Activated CD8-positive, alpha-beta memory T cell treated with anti-CD3 and anti-CD28 coated beads, Interleukin-2, amount 50 U/mL, for 1 hour (primary cell): Measurements from ENCODE around the gene TSHZ2.
"Not testable (repeated sequence)": the region's sequence is repeated elsewhere in the genome, so short reads cannot be mapped to it uniquely, and the experiment has no call there.

Experiments used
- DNase-seq: peaks from one replicate; pipeline ENCODE4 v3.0.0-alpha.2; 2020; ENCODE audit errors: extremely low read depth

Gene TSHZ2

DNA sequence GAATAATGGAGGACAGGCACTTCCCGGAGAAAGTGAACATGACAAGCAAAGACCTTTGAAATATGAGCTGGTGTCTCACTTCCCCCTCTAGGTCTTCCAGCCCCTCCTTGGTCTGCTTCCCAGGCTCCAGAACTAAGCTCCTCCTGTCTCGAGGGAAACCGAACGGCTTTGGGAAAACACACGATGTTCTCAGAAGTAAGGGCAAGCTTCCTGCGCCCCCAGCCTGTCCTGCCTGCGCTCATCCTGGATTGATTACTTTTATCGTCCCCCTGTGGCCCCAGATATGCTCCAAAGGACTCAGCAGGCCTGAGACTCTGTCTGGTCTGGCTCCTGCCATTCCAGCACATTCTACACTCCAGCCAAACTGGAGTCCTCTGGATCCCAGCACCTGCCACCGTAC is 538.1 kb downstream of the TSHZ2 start:
- no peak for DNase-seq

DNA sequence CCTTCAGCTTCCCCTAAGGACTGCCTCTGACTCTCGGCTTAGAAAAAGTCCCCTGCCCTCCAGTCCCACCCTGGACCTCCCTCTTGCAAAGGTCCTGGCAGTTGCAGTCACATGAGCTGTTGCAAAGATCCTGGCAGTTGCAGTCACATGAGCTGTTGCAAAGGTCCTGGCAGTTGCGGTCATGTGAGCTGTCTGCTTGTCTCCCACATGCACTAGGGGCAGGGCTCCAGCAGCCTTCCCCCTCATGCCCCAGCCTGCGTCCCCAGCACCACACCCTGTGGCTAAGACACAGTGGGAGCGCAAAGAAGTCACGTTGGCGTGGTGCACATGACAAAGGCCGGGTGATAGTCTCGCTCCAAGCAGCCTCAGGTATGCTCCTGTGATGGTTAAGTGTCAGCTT is 538.5 kb downstream of the TSHZ2 start:
- no peak for DNase-seq

DNA sequence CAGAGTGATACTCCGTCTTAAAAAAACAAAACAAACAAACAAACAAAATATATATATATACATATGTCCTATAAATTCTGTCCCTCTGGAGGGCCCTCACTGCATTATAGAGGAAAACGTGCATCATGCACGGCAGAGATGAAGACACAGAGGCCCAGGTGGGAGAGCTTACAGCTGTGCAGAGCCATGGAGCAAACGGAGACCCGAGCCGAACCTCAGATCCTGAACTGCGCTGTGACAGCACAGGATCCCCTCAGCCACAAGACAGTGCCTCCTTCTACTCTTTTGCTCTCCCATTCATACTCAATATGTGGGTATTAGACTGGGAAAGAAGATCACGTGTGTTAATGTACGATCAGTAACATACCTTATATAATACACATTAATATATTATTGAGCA is 539.9 kb downstream of the TSHZ2 start:
- no peak for DNase-seq

DNA sequence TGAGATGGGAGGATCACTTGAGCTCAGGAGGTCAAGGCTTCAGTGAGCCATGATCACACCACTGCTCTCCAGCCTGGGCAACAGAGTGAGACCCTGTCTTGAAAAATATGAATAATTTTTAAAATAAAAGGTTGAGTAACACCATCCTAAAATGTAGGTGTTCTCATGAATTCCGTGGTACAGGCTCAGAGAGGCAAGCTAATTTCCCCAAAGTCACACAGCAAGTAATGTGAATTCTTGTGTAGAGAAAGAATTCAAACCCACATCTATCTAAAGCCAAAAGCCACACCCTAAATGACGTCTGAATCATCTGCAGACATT is 541.0 kb downstream of the TSHZ2 start:
- DNase-seq: no peak

DNA sequence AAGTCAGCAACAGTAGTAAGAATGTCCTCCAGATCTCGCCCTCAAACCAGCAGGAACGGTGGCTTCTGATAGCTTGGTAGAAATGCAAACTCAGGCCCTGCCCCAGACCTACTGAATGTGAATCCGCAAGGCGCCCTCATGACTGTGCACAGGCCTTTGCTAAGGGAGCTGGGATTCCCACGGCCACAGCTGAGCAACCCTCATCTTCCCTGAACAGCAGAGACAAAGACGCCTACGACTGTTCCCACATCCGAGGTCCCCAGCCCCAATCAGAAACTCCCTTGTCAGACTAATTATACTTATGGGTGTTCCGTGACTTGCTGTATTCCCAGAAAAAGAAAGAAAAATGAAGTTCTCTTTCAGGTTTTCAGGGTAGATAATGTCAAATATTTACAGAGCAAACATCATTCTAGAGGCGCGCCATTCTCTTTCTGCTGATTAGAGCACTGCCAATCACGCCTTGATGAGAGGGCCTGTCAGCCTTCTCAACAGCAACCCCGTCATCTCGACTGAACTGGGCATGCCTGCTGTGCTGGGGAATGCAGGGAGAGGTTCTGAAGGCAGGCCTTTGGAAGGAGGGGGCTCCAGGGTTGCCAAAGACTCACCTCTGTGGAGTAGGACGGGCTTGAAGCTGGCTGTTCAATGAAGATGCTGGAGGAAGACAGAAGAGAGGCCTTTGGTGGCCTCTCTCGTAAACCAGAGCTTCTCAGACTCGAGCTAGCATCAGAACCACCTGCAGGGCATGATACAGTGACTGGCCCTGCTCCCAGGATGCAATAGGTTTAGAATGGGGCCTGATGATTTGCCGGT is 541.5 kb downstream of the TSHZ2 start:
- DNase-seq: no peak

DNA sequence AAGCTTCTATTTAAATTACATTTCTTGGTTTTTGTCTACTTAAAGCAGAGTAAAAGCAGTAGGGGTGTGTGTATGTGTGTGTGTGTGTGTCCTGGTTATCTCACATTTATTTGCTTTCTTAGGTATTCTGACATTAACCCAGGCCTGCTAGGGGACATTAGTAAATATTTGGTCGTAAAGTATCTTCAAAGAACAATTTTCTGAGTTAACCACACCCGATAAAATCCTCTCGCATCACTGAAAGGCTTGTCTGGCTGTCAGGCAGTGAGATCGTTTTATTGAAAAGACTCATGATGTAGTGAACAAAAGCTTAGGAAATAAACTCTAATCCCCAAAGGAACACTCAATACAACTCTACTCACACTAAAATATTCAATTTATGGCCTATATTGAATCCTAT is 543.6 kb downstream of the TSHZ2 start:
- DNase-seq: no peak

DNA sequence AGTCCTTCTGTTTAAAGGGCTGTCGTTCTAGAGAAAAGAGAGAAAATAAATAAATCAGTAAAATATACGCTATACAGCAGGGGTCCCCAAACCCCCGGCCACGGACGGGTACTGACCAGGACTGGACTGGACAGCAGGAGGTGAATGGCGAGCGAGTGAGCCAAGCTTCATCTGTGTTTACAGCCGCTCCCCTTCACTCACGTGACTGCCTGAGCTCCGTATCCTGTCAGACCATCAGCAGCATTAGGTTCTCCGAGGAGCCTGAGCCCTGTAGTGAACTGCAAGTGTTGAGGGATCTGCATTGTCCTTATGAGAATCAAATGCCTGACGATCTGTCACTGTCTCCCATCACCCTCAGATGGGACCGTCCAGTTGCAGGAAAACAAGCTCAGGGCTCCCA is 545.0 kb downstream of the TSHZ2 start:
- no peak for DNase-seq

DNA sequence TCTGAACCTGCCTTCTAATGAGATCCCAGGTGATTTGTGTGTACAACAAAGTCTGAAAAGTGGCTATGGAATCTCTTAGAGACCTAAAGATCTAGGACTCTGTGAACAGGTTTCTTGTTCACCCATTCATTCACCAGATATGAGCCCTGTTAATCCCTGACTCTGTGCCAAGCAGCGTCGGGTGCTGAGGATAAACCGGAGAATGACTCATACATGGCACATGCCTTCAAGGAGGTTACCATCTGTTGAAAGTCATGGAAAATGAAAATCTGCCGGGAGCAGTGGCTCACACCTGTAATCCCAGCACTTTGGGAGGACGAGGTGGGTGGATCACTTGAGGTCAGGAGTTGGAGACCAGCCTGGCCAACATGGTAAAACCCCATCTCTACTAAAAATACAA is 549.3 kb downstream of the TSHZ2 start:
- DNase-seq: not testable (repeated sequence)

DNA sequence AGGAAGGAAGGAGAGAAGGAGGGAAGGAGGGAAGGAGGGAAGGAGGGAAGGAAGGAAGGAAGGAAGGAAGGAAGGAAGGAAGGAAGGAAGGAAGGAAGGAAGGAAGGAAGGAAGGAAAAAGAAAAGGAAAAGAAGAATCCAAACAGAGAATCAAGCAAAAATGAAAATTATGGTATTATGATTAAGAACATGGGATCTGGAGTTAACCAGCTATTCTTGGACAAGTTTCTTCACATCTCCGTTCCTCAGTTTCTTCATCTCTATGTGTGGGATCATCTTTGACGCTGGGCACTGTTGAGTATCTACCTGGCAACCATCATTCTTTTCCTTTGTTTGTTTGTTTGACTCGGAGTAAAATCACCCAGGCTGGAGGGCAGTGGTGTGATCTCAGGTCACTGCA is 549.9 kb downstream of the TSHZ2 start:
- no peak for DNase-seq

DNA sequence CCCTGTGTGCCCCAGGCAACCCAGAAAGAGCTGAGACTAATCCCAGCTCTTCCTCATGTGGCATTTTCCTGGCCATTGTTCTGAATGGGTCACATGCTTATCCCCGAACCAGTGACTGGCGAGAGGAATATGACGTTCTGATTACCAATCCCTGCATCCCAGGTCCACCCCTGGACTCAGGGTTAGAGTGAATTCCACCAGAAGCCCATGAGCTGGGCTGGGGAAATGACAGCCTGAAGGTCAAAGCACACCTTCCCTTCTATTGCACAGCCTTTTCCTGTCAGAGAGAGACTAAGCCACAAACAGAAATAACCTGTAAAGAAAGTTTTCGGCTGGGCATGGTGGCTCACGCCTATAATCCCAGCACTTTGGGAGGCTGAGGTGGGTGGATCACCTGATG is 550.5 kb downstream of the TSHZ2 start:
- DNase-seq: no peak

DNA sequence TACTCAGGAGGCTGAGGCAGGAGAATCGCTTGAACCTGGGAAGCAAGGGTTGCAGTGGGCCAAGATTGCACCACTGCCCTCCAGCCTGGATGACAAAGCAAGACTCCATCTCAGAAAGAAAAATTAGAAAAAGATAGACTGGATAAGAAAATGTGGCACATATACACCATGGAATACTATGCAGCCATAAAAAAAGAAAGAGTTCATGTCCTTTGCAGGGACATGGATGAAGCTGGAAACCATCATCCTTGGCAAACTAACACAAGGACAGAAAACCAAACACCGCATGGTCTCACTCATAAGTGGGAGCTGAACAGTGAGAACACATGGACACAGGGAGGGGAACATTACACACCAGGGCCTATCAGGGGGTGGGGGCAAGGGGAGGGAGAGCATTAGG is 551.5 kb downstream of the TSHZ2 start:
- DNase-seq: not testable (repeated sequence)

DNA sequence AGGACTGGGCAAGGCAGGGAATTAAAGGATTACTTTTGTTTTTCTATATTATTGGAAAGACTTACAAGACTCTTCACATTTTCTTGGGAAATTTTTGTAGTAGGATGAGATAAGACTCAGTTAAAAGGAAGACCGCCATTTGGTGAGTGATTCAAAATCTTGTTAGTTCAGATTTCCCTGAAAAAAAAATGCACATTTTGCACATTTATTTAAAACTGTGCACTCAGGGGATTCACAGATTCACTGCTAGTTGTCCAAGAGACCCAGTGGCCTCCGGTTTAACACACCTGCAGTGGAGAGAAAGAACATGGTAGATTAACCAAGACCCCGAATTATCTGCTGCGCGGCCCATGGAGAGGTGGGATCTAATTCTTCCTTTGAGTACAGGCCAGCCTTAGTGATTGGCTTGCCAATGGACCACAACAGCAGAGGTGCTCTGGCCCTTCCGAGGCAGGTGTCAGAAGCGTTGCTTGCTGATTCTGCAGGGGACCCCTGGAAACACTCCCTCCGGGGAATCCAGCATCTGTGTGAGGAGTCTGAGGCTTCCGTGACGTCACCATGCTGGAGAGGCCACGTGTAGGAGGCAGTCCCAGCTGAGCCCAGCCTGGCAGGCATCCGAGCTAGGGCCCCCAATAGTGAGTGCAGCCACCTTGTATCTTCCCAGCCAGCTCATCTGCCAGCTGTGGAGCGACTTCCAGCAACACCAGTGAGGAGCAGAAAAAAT is 552.6 kb downstream of the TSHZ2 start:
- no peak for DNase-seq

DNA sequence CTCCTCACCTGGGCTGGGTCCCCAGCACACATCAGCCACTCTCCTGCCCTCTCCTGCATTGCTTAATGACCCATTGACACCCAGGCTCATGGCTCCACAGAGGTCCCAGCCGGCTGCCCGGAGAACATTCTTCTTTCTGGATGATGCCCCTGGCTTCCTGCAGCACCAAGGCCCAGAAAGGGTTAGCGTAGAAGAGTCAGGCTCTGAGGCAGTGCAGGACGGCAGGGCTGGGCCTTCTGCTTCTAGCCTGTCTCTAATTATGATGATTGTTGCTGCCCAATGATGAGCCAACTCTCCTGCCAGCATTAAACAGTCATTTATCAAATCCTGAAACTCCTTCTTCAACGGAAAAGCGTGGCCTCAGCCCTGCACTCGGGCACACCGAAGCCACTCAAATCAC is 555.0 kb downstream of the TSHZ2 start:
- no peak for DNase-seq

DNA sequence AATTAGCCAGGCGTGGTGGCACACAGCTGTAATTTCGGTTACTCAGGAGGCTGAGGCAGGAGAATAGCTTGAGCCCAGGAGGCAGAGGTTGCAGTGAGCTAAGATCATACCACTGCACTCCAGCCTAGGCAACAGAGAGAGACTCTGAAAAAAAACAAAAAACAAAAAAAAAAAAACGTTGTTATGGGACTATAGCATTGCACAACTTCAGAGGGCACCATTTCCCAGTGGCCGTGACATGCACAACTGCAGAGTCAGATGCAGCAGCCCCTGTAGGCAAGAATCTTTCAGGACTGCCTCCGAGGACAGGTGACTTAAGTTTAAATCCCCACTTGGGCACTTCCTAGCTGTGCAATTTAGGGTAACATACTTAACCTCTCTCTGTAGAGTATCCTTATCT is 557.5 kb downstream of the TSHZ2 start:
- no peak for DNase-seq

DNA sequence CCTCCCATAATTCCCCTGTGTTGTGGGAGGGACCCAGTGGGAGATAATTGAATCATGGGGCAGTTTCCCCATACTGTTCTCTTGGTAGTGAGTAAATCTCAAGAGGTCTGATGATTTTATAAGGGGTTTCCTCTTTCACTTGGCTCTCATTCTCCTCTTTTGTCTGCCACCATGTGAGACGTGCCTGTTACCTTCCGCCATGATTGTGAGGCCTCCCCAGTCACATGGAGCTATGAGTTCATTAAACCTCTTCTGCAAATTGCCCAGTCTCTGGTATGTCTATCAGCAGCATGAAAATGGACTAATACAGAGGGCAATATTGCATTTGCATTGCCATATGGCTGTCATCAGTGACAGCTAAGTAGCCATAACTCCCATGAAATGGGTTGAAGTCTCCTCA is 558.3 kb downstream of the TSHZ2 start:
- DNase-seq: no peak

DNA sequence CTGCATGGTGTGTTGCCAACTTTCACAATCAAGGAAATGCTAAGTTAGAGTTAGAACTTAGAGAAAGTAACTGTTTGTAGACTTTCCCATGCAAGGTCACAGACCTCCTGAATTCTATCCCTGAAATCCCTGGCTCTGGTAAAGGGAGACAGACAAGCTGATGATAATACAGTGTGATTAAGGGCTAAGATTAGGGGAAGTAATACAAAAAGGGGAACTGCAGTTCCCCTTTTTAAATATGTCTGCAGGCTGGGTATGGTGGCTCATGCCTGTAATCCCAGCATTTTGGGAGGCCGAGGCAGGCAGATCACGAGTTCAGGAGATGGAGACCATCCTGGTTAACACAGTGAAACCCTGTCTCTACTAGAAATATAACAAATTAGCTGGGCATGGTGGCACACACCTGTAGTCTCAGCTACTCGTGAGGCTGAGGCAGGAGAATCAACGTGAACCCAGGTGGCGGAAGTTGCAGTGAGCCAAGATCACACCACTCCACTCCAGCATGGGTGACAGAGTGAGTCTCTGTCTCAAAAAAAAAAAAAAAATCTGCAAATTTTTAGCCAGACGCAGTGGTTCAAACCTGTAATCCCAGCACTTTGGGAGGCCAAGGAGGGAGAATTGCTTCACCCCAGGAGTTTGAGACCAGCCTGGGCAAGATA is 560.6 kb downstream of the TSHZ2 start:
- DNase-seq: not testable (repeated sequence)

DNA sequence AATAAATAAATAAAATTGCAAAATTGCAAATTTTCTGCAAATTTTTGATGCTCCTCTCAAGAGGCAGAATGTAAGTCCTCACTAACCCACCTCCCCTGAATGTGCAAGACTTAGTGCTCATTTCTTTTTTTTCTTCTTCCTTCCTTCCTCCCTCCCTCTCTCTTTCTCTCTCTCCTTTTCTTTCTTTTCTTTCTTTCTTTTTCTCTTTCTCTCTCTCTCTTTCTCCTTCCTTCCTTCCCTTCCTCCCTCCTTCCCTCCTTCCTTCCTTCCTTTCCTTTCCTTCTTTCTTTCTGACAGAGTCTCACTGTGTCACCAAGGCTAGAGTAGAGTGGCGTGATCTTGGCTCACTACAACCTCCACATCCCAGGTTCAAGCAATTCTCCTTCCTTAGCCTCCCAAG is 561.3 kb downstream of the TSHZ2 start:
- DNase-seq: no peak

DNA sequence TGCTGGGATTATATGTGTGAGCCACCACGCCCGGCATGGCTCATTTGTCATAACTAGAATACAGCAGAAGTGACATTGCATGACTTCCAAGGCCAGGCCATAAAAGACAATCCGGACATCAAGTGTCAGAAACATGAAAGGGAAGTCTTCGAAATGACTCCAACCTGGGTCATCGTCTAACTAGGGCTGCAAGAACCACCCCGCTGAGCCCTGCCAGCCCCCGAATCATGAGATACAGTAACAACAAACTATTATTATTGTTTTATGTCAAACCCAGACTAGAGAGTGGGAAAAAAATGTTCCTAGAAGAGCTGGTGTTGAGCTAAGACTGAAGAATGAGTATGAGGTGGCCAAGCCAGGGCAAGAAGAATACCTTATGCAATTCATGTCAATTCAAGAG is 561.9 kb downstream of the TSHZ2 start:
- DNase-seq: no peak

DNA sequence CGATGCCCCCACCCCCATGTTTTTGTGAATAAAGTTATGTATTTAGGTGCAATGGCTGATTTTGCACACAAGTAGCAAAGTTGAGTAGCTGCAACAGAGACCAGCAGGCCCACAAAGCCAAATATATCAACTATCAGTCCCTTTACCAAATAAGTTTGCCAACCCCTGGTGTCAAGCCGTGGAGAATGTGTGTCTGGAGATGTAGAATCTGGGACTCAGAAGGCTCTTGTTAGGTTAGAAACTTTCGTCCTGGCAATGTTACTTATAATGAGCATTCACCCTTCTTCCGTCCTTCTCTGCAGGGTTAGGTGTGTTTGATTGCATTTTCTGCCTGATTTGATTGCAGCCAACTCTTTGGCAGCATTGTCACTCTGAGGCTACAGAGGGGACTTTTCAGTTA is 563.7 kb downstream of the TSHZ2 start:
- no peak for DNase-seq

DNA sequence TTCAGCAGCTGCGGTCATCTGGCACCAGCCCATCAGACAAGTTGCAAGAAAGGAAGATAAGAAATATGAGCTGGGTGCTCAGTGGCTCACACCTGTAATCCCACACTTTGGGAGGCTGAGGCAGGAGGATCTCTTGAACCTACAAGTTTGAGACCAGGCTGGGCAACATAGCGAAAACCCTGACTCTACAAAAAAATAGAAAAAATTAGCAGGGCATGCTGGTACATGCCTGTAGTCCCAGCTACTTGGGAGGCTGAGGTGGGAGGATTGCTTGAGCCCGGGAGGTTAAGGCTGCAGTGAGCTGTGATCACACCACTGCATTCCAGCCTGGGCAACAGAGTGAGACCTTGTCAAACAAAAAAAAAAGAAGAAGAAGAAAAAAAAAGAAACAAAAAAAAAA is 564.2 kb downstream of the TSHZ2 start:
- not testable (repeated sequence) for DNase-seq

DNA sequence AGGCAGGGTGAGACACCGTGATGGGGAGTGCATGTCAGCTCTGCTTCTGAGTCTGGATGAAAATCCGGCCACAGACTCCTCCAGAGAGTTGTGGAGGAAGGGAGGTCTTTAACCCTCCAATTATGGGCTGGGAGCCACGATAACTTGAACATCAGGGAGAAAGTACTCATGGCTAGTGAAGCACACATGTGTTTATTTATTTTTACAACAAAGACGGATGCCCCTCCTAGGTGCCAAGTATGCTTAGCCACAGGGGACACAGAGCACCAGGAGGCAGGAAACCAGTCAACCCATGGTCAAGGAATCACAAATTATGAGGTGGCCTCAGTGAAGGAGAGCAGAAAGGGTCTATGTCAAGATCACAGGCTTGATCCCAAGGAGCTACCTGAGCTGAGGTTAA is 567.4 kb downstream of the TSHZ2 start:
- DNase-seq: no peak
